Glutamatergic neuron (in vitro differentiated cells): ENCODE measurements around the gene PHF23. TPM values are rescaled to one million over a fixed set of nuclear protein-coding genes. Genes with fewer than 3 reads are reported as not detected.

Experiments
- DNase-seq: peaks from one replicate; pipeline ENCODE4 v3.0.0; 2022
- H3K27ac Mint-ChIP-seq: one replicate; pipeline ENCODE4 v1.8.0; 2020; ENCODE audit warnings: mild to moderate bottlenecking, mixed read lengths, inconsistent platforms; ENCODE audit not compliant: unreplicated experiment
- H3K27me3 Mint-ChIP-seq: one replicate; pipeline ENCODE4 v1.8.0; 2020; ENCODE audit warnings: mild to moderate bottlenecking, moderate library complexity, mixed read lengths, inconsistent platforms; ENCODE audit not compliant: unreplicated experiment
- H3K36me3 Mint-ChIP-seq: one replicate; pipeline ENCODE4 v1.8.0; 2020; ENCODE audit warnings: mild to moderate bottlenecking, mixed read lengths, inconsistent platforms; ENCODE audit not compliant: unreplicated experiment
- H3K4me1 Mint-ChIP-seq: one replicate; pipeline ENCODE4 v1.8.0; 2020; ENCODE audit warnings: mild to moderate bottlenecking, low read depth, mixed read lengths, inconsistent platforms; ENCODE audit not compliant: unreplicated experiment
- H3K4me3 Mint-ChIP-seq: one replicate; pipeline ENCODE4 v1.8.0; 2020; ENCODE audit warnings: mild to moderate bottlenecking, mixed read lengths, inconsistent platforms; ENCODE audit not compliant: unreplicated experiment
- H3K9me3 Mint-ChIP-seq: one replicate; pipeline ENCODE4 v1.8.0; 2020; ENCODE audit warnings: mild to moderate bottlenecking, moderate library complexity, mixed read lengths, inconsistent platforms; ENCODE audit not compliant: unreplicated experiment
- total RNA-seq: library from RNA; stranded (reverse); fragmentation: NEBNext Ultra II Directional; extraction: Animal tissue kit (Norgen Biotek cat#: 25700); gene quantifications from one replicate; pipeline ENCODE4 v1.2.1, GENCODE V29; 2021; ENCODE audit not compliant: unreplicated experiment
- TF ChIP-seq, protein P1 (sequence below): fragments of 200-600 bp; sonication (generic); IDR thresholded peaks from one replicate; pipeline ENCODE4 v1.5.0; 2021; ENCODE audit not compliant: partially characterized antibody, unreplicated experiment

Gene PHF23
- total RNA-seq, 1 donor from 2014 or later = 72.3 TPM

DNA sequence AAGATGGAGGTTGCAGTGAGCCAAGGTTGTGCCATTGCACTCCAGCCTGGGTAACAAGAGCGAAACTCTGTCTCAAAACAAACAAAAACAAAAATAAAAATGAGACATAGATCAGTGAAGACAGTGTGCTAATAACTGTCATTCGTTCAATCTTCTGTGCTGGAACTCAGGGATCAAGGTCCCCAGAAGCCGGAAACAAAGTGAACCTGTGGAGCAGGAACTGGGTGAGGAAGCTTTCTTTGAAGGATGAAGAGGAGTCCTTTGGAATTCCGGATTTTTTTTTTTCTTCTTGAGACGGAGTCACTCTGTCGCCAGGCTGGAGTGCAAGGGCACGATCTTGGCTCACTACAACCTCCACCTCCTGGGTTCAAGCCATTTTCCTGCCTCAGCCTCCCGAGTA is 40.2 kb upstream of the PHF23 start:
- TF ChIP-seq, protein P1, sequence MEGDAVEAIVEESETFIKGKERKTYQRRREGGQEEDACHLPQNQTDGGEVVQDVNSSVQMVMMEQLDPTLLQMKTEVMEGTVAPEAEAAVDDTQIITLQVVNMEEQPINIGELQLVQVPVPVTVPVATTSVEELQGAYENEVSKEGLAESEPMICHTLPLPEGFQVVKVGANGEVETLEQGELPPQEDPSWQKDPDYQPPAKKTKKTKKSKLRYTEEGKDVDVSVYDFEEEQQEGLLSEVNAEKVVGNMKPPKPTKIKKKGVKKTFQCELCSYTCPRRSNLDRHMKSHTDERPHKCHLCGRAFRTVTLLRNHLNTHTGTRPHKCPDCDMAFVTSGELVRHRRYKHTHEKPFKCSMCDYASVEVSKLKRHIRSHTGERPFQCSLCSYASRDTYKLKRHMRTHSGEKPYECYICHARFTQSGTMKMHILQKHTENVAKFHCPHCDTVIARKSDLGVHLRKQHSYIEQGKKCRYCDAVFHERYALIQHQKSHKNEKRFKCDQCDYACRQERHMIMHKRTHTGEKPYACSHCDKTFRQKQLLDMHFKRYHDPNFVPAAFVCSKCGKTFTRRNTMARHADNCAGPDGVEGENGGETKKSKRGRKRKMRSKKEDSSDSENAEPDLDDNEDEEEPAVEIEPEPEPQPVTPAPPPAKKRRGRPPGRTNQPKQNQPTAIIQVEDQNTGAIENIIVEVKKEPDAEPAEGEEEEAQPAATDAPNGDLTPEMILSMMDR = no peak
- H3K4me3 Mint-ChIP-seq = no peak overlapping the region
- peaks cover 2% of the 10 kb centered on the region for H3K9me3 Mint-ChIP-seq
- no peak overlapping the region for H3K27ac Mint-ChIP-seq
- H3K4me1 Mint-ChIP-seq = peaks cover 4% of the 10 kb centered on the region
- no peaks in the 10 kb centered on the region for H3K36me3 Mint-ChIP-seq
- H3K27me3 Mint-ChIP-seq = peaks cover 18% of the 10 kb centered on the region
- no peak for DNase-seq

DNA sequence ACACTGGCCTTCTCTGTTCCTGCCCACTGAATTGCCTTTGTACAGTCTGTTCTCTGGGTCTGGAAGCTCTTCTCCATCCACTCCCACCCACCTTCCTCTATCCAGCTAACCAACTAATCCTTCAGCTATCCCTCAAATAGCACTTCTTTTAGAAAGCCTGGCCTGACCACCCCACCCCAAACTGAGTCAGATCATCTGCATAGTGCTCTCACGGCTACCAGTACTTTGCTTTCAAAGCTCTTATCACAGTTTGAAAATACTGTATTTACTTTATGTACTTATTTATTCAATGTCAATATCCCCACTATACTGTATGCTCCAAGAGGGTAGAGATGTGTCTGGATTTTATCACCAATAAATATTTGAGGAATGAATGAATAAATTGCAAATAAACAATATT is 27.5 kb upstream of the PHF23 start:
- TF ChIP-seq, protein P1 = no peak
- Mint-ChIP-seq H3K4me3 (no peak overlapping the region), H3K9me3 (peaks cover 5% of the 10 kb centered on the region), H3K36me3 (peaks cover 4% of the 10 kb centered on the region), H3K27me3 (peaks cover 21% of the 10 kb centered on the region), H3K4me1 (peaks cover 5% of the 10 kb centered on the region), H3K27ac (no peak overlapping the region)
- DNase-seq = no peak

DNA sequence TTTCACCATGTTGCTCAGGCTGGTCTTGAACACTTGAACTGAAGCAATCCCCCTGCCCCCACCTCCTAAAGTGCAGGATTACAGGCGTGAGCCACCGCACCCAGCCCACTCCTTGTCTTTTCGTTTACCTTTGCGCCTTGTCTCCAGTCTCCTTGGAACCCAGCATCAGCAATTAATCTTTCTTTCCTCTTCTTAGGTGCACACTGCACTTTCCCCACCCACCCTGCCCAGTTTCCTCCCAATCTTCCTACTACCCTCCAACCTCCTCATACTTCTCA is 24.5 kb upstream of the PHF23 start:
- TF ChIP-seq, protein P1 = no peak
- Mint-ChIP-seq H3K27me3 (peaks cover 19% of the 10 kb centered on the region), H3K9me3 (peaks cover 3% of the 10 kb centered on the region), H3K4me1 (peaks cover 5% of the 10 kb centered on the region), H3K4me3 (no peak overlapping the region), H3K27ac (no peak overlapping the region), H3K36me3 (peaks cover 4% of the 10 kb centered on the region)
- no peak for DNase-seq

DNA sequence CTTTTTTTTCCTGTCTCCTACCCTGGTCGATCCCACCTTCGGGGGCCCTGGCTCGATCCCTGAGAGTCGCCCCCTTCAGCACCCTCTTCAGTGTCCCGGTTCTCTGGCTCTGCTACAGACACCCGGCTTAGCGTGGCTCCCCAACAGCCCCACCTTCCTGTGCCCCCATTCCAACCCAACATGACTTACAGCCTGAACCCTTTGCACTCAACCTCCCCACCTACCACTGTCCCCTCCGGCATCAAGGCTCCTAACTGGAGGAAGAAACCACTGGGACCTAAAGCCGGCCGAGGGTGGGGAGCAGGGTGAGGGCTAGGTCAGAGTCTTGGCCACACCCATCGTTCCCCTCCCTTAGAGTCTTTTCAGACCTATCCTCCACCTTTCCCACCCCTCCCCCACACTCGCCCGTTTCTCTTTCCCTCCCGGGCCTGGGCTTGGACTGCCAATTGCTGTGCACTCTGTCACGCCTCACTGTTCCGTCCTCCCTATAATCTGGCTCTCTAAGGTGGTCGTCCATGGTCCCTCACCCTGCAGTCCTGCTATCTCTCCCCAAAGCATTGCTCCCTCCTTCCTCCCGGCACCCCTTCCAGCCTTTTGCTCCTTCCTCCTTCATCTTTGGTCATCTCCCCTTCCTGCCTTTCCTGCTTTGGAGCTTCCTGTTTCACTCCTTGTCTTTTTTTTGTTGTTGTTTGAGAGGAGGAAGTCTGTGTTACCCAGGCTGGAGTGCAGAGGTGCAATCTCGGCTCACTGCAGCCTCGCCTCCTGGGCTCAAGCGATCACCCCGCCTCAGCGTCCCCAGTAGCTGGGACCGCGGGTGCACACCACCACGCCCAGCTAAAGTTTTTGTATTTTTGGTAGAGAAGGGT is 23.9 kb upstream of the PHF23 start:
- Mint-ChIP-seq H3K36me3 (peaks cover 4% of the 10 kb centered on the region), H3K9me3 (peaks cover 3% of the 10 kb centered on the region), H3K4me3 (peak overlapping the region; percentile 65), H3K27ac (no peak overlapping the region), H3K27me3 (peaks cover 19% of the 10 kb centered on the region), H3K4me1 (peaks cover 5% of the 10 kb centered on the region)
- no peak for DNase-seq
- TF ChIP-seq, protein P1 = no peak

DNA sequence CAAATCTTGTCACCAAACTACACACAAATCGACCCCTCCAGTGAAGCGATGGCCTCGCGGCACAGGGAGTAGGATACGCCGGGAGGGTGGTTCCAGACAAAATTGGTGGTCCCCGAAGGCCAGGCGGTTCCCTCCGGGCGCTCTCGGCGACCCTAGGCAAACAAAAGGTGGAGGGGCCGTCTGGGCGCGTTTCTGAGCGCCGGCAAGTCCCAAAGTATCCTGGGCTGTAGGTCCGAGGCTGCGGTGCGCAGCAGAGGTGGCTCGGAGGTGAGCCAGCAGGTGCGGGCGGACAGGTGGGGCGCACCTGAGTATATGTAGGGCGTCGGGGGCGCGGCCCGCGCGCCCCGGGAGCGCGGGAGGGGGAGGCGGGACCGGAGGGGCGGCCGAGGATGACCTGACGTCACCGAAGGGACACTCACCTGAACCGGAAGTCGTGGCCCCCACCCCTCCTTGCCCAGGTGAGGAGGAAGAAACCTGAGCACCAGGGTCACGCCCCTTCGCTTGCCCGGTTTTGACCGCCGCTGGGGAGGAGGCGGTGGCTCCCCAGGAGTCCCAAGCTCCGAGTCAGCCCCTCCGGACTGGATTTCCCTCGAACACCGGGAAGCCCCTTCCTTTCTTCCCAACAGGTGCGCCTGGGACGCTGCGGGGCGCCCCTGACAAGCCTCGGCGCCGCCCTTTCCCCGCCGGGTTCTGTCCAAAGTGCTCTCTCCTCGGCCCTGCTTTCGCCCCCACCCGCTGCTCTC is 23.1 kb upstream of the PHF23 start, which contains the start of gene CLDN7:
CLDN7 (minus strand) TSS at position 287 of the 743 bp plus-strand sequence. CDS start 435 bp downstream, outside the sequence.
- Mint-ChIP-seq H3K9me3 (peaks cover 3% of the 10 kb centered on the region), H3K4me3 (peak within 1 kb of the TSS; percentile 65), H3K27ac (no peak within 1 kb of the TSS), H3K27me3 (peaks cover 19% of the 10 kb centered on the region), H3K36me3 (peaks cover 4% of the 10 kb centered on the region), H3K4me1 (peaks cover 5% of the 10 kb centered on the region)
- TF ChIP-seq, protein P1 = no peak
- DNase-seq = no peak
